Stimulated activated CD4-positive, alpha-beta T cell treated with anti-CD3 and anti-CD28 coated beads, Interleukin-1b, Interleukin-23, amount 100 ng/mL, for 24 hours (primary cell): ENCODE results near the gene UNC5A.

ENCODE experiments used
- DNase-seq, 4 experiments: peaks; one replicate each; pipeline ENCODE4 v3.0.0-alpha.2; 2020; ENCODE audit warnings: low read depth in 4 of 4, low spot score in 1 of 4

The UNC5A gene

GRCh38 chr5:176819476-176819875 is 9.1 kb downstream of the UNC5A start:
- no peak for DNase-seq

DNA sequence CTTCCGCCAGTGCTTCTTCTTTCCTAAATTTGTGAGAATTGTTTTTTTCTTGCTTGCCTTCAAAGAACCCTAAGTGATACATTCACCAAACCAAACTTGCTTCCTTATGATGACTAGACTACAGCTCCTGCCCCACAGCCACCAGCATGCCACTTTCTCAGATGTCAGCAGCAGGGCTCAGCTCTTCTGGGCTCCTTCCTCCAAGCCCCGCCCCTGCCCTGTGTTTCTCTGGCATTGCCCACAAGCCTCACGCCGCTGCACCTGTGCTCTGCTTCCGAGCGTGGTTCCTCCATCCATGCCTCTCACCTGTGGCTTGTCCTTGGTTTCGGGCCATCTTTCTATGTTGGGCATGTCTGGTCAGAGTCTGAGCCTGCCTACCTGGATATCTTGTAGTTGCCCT is 10.6 kb downstream of the UNC5A start:
- DNase-seq = no peak

DNA sequence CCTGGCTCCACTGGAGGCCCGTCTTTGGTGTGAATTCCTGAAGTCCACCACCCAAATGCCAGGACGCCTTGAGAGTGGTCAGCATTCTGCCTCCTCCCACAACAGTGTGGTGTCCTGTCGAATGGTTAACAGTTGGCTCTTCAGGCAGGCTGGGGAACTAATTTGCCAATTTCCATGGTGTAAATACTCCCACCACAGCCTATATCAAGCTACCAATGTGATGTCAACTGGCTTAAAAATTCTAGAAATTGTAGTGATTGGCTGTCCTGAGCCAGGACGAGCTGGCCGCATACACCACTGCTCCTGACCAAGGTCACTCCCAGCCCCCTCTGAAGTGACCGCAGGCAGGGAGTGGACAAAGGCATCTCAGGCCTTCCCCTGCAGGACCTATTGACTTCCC is 11.1 kb downstream of the UNC5A start:
- DNase-seq = no peak

DNA sequence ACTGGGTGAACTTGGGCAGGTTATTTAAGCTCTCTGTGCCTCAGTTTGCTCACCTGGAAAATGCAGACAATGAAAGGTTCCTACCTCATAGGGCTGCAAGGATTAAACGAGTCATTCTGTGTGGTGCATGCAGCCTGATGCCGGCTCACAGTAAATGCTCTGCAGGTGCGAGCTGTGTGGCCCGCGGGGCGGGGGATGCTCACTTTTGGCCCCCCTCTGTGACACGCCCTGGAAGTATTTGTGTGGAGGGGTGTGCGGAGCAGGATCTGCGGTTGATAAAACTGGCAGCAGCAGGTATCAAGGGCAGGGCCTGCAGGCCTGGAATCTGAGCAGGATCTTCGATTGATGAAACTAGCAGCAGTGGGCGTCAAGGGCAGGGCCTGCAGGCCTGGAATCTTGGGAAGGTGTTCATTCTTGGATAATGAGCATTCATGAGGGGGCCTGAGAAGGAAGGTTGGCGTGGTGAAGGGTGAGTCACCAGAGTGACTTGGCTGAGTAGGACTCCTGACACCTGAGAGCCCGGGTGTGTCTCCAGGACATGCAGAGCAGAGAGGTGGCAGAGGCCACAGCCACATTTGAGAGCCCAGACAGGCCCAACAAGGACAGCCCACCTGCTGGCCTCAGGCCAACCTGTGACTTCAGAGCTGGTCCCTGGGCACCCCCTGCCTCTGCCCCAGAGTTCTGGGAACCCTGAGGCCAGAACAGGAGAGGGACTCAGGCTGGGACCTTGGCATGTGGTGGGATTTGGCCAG is 11.9 kb downstream of the UNC5A start:
- no peak for DNase-seq

GRCh38 chr5:176822793-176823481 is 12.6 kb downstream of the UNC5A start:
- DNase-seq = no peak

DNA sequence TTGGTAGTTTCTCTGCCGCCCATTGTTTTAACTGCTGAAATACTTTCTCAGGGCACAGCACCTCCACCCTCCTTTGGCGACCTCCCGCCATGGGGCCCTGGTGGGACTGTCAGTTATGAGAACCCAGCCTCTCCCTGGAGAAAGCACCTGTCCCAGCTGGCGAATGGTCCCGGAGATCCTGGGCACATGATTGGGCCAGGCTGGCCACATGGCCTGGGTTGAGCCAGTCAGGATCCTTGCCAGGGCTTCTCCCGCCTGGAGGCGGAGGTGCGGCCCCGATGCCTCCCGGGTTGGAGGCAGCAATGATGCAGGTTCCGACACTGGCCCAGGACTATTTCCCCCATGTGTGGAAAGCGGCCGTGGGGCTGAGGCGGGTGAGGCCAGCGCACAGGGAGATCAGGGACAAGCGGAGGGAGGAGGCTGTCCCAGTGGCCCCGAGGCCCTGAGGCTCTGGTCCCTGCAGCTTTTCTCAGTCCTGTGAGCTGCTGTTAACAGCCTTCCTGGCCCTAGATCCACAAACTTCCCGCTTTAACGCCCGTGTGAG is 13.6 kb downstream of the UNC5A start:
- no peak for DNase-seq

DNA sequence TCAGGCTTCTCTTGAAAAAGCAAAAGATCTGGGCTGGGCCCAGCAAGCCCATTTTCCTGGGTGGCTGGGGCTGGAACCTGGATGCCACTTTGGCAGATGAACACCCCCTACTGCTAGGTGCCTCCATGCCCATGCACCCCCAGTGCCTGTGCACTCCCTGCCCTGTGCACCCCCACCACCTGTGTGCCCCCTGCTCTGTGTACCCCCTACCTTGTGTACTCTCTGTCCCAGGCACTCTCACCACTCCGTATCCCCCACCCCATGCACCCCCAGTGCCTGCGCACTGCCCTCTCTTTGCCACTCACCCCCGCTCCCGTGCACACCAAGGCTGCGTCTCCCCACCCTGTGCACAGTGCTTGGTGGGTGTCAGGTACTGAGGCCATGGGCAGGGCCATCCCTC is 14.2 kb downstream of the UNC5A start:
- no peak for DNase-seq

- DNase-seq = no peak
These were observed 14.9 kb downstream of the UNC5A start for GRCh38 chr5:176825234-176825633.

DNA sequence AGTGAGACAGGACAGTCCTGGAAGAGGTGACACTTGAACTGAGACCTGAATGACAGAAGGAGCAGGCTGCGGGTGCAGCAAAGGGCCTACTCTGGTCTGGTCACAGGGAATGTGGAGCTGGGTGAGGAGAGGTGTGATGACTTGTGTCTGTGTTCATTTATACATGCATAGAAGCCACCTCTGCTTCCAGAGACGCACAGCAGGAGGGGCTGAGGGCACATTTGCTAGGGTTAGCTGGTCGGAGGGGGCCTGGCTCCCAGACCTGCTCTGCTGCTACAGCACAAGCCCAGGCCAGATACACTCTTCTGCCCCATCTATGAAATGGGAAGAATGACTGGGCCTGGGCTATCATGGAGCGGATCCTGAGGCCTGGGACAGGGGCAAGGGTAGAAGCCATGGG is 15.6 kb downstream of the UNC5A start:
- DNase-seq = no peak

- DNase-seq = no peak
These were observed 17.5 kb downstream of the UNC5A start for GRCh38 chr5:176827736-176828414.

- no peak for DNase-seq
These were observed 19.0 kb downstream of the UNC5A start for GRCh38 chr5:176829320-176829719.

- no peak for DNase-seq
These were observed 20.1 kb downstream of the UNC5A start for GRCh38 chr5:176830422-176830994.

DNA sequence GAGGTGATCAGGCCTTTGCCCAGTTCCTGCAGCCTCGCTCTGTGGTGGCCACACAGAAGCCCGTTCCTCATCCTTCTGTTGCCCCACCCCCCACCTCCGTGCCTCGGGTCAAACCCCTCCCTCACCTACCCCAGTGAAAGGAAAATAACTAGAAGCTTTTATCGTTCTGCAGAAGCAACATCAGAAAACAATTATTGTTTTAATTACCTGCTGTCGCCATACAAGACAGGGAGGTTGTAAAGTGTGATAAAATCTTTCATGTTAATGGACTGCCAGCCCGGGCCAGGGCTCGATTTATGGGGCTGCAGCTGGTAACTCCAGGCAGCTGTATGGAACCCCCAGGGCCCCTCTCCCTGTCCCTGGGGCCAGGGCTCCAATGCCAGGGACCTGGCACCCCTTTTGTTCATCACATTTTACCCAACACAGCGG is 20.6 kb downstream of the UNC5A start:
- DNase-seq = no peak

DNA sequence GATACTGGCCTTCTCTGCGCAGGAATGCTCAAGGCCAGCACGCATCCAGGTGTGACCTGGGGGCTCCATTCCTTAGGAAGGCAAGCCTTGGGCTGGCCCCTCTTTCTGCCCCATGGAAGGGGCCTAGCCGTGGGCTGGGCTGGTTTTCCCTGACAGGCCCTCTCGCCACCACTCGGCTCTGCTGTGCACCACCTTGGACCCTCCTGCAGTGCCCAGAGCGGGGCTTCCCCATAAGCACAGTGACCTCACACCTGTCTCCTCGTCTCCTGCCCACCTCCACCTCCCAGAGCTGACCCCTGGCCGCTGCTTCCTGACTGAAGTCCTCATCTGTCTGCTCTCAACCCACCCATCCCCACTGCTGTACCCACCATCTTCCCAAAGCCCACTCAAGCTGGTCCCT is 21.1 kb downstream of the UNC5A start:
- DNase-seq = no peak

GRCh38 chr5:176832162-176832561 is 21.8 kb downstream of the UNC5A start:
- DNase-seq = no peak

- DNase-seq = no peak
These were observed 22.9 kb downstream of the UNC5A start for GRCh38 chr5:176833286-176833685.

DNA sequence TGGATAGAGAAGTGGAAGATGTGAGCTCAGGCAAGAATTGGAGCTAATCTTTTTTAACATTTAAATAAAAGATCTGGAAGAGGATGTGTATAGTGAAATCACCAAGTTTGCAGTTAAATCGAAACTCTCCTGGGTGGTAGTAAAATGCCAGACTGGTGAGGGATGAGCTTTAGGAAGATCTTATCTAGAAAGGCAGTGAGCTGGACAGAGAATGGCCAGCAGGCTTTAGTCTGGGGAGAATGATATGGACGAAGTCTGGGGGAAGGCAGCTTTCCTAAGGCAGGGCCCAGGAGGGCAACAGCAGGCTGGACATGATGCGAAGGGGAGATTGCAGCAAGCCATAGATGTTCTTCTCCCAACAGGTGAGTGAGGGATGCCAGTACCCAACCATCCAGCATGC is 25.6 kb downstream of the UNC5A start:
- DNase-seq = no peak

DNA sequence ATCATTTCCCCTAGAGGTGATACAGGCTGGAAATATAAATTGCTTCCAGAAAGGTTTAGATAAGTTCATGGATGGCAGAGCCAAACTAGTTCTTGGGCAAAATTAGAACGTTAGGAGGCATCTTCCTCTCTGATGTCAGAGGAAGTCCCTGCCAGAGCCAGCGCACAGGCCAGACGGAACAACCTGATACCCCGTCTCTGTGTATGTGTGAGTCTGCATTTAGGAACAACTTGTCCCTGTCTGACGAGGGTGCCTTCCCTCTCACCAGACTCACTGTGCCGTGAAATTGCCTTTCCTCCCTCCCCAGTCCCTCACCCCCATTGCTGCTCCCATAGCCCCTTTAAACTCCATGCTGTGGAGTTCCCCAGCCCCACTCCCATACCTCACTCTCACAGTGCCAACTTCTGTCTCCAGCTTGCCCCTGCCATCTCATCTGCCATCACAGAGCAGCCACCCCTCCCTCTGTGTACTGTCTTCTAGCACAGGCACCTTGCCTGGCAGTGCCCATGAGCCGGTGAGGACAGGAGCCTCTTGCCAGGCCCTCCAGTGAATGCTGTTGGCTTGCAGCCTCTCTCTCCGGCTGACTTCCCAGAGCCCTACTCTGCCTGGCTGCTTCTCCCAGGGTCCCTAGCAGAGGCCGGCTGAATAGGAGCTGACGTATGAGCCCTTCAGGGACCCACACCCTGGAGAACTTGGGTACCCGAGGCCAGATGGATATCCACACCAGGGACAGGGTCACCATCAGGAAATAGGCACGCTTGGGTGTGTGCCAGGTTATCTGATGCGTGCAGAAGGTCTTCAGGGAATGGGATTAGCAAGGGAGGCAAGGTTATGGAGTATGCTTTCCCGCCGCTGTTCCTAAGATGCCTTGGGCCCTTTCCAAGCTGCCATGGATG is 26.7 kb downstream of the UNC5A start:
- DNase-seq = no peak

DNA sequence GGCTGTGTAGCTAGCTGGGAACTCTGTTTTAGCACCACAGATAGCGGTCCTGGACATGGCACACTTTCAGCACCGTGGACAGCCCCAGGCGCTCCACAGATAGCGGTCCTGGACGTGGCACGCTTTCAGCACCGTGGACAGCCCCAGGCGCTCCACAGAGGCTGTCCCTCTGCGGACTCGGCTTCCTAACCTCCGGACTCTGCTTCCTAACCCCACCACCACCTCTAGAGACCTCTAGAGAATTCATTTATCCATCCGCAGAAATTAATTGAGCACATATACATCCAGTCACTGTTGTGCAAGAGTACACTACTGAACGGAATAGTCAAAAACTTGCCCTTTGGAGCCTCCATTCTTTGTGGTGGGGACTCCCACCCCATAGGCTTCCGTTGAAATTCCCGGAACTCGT is 27.4 kb downstream of the UNC5A start:
- peak; percentile 37 to 59 (median 52) for DNase-seq

DNA sequence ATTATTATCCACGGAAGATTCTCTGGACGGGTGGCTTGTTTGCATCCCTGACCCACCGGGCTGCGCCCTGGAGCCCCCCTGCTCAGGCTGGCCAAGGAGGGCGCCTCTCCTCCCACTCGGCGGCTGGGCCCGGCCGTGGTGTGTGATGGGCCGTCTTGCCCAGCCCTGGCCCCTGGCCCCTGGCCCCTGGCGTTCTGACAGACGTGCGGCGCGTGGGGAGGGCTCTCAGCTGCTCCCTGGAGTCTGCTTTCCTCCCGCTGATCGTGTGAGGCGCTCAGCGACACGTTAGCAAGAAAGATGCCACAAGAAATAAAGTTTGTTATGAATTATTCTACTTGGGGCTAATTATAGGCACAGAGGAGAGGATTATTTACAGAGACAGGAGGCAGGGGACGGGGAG is 33.3 kb downstream of the UNC5A start:
- no peak for DNase-seq

DNA sequence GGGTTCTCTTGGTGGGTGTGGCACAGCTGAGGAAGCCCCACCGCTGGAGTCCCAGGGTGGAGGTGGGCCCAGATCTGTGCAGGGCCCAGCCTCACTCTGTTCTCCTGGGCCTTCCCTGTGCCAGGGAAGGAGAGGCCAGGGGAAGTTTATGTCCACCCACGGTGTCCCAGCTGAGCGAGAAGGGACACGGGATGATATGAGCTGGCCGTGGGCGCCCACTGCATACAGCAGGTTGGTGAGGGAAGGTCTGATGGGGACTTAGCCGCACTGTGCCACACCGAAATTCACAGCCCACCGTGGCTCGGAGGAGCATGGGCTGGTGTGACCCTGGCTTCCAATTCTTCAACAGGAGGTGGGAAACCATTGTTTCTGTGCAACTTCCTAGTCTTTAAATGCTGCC is 33.9 kb downstream of the UNC5A start:
- DNase-seq = no peak
